ENCODE data around the gene SDS.

GRCh38 chr12:113438523-113439300, 35.0 kb upstream of the SDS start:
- no peak for TF ChIP-seq POLR2A (IDR thresholded peaks at IDR 0.05; ENCODE audit: low read length)
- TF ChIP-seq GATA1 (IDR thresholded peaks at IDR 0.05; ENCODE audit: low read depth, low read length): no peak

Measured in erythroblast (primary cell).